Epithelial cell of esophagus (primary cell): Measurements from ENCODE around the gene RNASE1.

Experiments used
- DNase-seq: peaks from one replicate; pipeline ENCODE4 v3.0.0; 2010; ENCODE audit warnings: low read depth
- H3K4me3 ChIP-seq: 2 replicates; pipeline ENCODE4 v1.5.1; 2011; ENCODE audit warnings: mild to moderate bottlenecking, low read length, control low read depth
- CTCF ChIP-seq: IDR thresholded peaks from 2 replicates; pipeline ENCODE4 v1.5.1; 2011; ENCODE audit warnings: low read depth, mild to moderate bottlenecking, low read length, control low read depth, inconsistent platforms; ENCODE audit not compliant: insufficient read depth; ENCODE audit errors: missing control alignments

The RNASE1 gene

GRCh38 chr14:20798932-20799331, 3.7 kb downstream of the RNASE1 start:
- H3K4me3 ChIP-seq: no peak overlapping the region
- DNase-seq: no peak
- TF ChIP-seq CTCF: no peak

- no peak overlapping the region for H3K4me3 ChIP-seq
- no peak for TF ChIP-seq CTCF
- DNase-seq: no peak
These were observed 4.3 kb downstream of the RNASE1 start for GRCh38 chr14:20798318-20798717.

GRCh38 chr14:20797164-20797563, 5.5 kb downstream of the RNASE1 start:
- no peak overlapping the region for H3K4me3 ChIP-seq
- no peak for TF ChIP-seq CTCF
- DNase-seq: no peak

- H3K4me3 ChIP-seq: no peak overlapping the region
- TF ChIP-seq CTCF: no peak
- DNase-seq: no peak
These were observed 7.8 kb downstream of the RNASE1 start for GRCh38 chr14:20794644-20795369.

GRCh38 chr14:20792556-20792955, 10.1 kb downstream of the RNASE1 start:
- no peak for DNase-seq
- no peak overlapping the region for H3K4me3 ChIP-seq
- TF ChIP-seq CTCF: no peak

- no peak for DNase-seq
- TF ChIP-seq CTCF: no peak
- no peak overlapping the region for H3K4me3 ChIP-seq
These were observed 11.0 kb downstream of the RNASE1 start for GRCh38 chr14:20791597-20791996.

GRCh38 chr14:20791187-20791586, 11.5 kb downstream of the RNASE1 start:
- no peak overlapping the region for H3K4me3 ChIP-seq
- no peak for TF ChIP-seq CTCF
- no peak for DNase-seq
